Stimulated activated CD4-positive, alpha-beta T cell treated with anti-CD3 and anti-CD28 coated beads, TNF-alpha, amount 100 ng/mL, for 4 hours (primary cell): ENCODE data around the gene DYSF.

Experiments
- DNase-seq, 3 experiments: peaks; one replicate each; pipeline ENCODE4 v3.0.0-alpha.2; 2020; ENCODE audit warnings: low read depth in 3 of 3

The DYSF gene

GRCh38 chr2:71614976-71615766, 161.8 kb downstream of the DYSF start:
- DNase-seq, result no peak

GRCh38 chr2:71615767-71616730, 162.7 kb downstream of the DYSF start:
- DNase-seq, result no peak

- no peak for DNase-seq
Measured at GRCh38 chr2:71617266-71617665, 163.9 kb downstream of the DYSF start.

GRCh38 chr2:71618327-71619113, 165.2 kb downstream of the DYSF start:
- no peak for DNase-seq

- no peak for DNase-seq
Measured at GRCh38 chr2:71619230-71619741, 165.9 kb downstream of the DYSF start.

GRCh38 chr2:71620116-71620515, 166.8 kb downstream of the DYSF start:
- DNase-seq, result no peak

- DNase-seq, result no peak
Measured at GRCh38 chr2:71620851-71621251, 167.5 kb downstream of the DYSF start.

GRCh38 chr2:71629273-71629672, 175.9 kb downstream of the DYSF start:
- DNase-seq, result no peak

GRCh38 chr2:71629771-71630453, 176.6 kb downstream of the DYSF start:
- no peak for DNase-seq

GRCh38 chr2:71630454-71631328, 177.3 kb downstream of the DYSF start:
- no peak for DNase-seq

- DNase-seq, result no peak
Measured at GRCh38 chr2:71631411-71631931, 178.1 kb downstream of the DYSF start.

- no peak for DNase-seq
Measured at GRCh38 chr2:71633086-71633485, 179.7 kb downstream of the DYSF start.

GRCh38 chr2:71634567-71634966, 181.2 kb downstream of the DYSF start:
- DNase-seq, result no peak

GRCh38 chr2:71635798-71636197, 182.4 kb downstream of the DYSF start:
- DNase-seq, result no peak

GRCh38 chr2:71637168-71637567, 183.8 kb downstream of the DYSF start:
- DNase-seq, result no peak

- no peak for DNase-seq
Measured at GRCh38 chr2:71637736-71638135, 184.4 kb downstream of the DYSF start.

- DNase-seq, result no peak
Measured at GRCh38 chr2:71639735-71640134, 186.4 kb downstream of the DYSF start.

GRCh38 chr2:71640489-71640888, 187.1 kb downstream of the DYSF start:
- DNase-seq, result no peak

GRCh38 chr2:71643674-71644357, 190.5 kb downstream of the DYSF start:
- no peak for DNase-seq
